Stomach (tissue), 9 donors: ENCODE data around the gene MTMR1. TPM values are rescaled to one million over a fixed set of nuclear protein-coding genes. Genes with fewer than 3 reads are reported as not detected.

Experiments
- DNase-seq, 2 donors: peaks; one replicate each; pipeline versions ENCODE4 v3.0.0 to v3.0.0-alpha.2; 2013 to 2019
- H3K27ac ChIP-seq, 5 donors: fragments of 200-600 bp in 4 of 5; sonication (generic) in 4 of 5; one replicate each; pipeline ENCODE4 v1.5.1; 2013 to 2019; ENCODE audit warnings: mild to moderate bottlenecking in 1 of 5, moderate library complexity in 1 of 5
- H3K27me3 ChIP-seq, 3 donors: fragments of 200-600 bp; sonication (generic); one replicate each; pipeline ENCODE4 v1.5.1; 2017 to 2019; ENCODE audit warnings: mixed run types in 1 of 3
- H3K36me3 ChIP-seq, 4 donors: fragments of 200-600 bp; sonication (generic); 1 replicate in 3 of 4; 2 replicates in 1 of 4; pipeline ENCODE4 v1.5.1; 2016 to 2019
- H3K4me1 ChIP-seq, 4 donors: fragments of 200-600 bp; sonication (generic); one replicate each; pipeline ENCODE4 v1.5.1; 2016 to 2019
- H3K4me3 ChIP-seq, 4 donors: fragments of 200-600 bp; sonication (generic) in 3 of 4; one replicate each; pipeline ENCODE4 v1.5.1; 2016 to 2019; ENCODE audit warnings: mild to moderate bottlenecking in 1 of 4
- H3K9me3 ChIP-seq, 4 donors: fragments of 200-600 bp; sonication (generic); one replicate each; pipeline ENCODE4 v1.5.1; 2016 to 2019
- CTCF ChIP-seq, 7 experiments: fragments of 450-650 bp in 4 of 7; fragments of 200-600 bp in 3 of 7; sonication (generic) in 3 of 7; IDR thresholded peaks; one replicate each; pipeline ENCODE4 v1.5.1; 2016 to 2019; ENCODE audit warnings: antibody characterized with exemption in 7 of 7, control low read depth in 2 of 7, mild to moderate bottlenecking in 1 of 7
- EP300 ChIP-seq: sonication (generic); formaldehyde crosslinking; IDR thresholded peaks from one replicate; pipeline ENCODE4 v1.6.1; 2017; ENCODE audit warnings: antibody characterized with exemption
- POLR2A ChIP-seq, 4 donors: fragments of 450-650 bp; IDR thresholded peaks; one replicate each; pipeline ENCODE4 v1.6.1; 2016; ENCODE audit warnings: antibody characterized with exemption in 4 of 4, control low read depth in 2 of 4, mild to moderate bottlenecking in 1 of 4, moderate library complexity in 1 of 4
- POLR2AphosphoS5 ChIP-seq, 3 donors: sonication (generic); formaldehyde crosslinking; IDR thresholded peaks; one replicate each; pipeline ENCODE4 v1.6.1; 2016; ENCODE audit warnings: antibody characterized with exemption in 3 of 3
- WGBS, 5 donors: extraction: QIAGEN DNeasy Blood & Tissue Kit in 3 of 5; methylation state at CpG; one replicate each; pipeline versions ENCODE4 v1.1.5 to v1.1.7; 2013 to 2018; 5-methylcytosine and 5-hydroxymethylcytosine counted together
- intact Hi-C: fragments of 100-400 bp; cut with DNase I; formaldehyde crosslinking; loops from one replicate; pipeline ENCODE4 v1.15.1; 2023; ENCODE audit warnings: low total_unique reads
- polyA plus RNA-seq, 3 donors: library from polyadenylated mRNA; stranded (reverse); fragments of 200-250 nt; gene quantifications; one replicate each; pipeline ENCODE4 v1.2.3, GENCODE V29; 2013
- total RNA-seq, 5 donors: library from RNA; depleted of rRNA; stranded (reverse); fragments of >200 nt; gene quantifications; one replicate each; pipeline versions ENCODE4 v1.1.0 to v1.2.3, GENCODE V29; 2014 to 2016
- donor health status: healthy with polysubstance abuse.
- donor health status: Bipolar disorder and iron deficiency.
- donor health status: healthy.

The MTMR1 gene
- total and polyA plus RNA-seq, 8 donors, result 4.7 to 36.4 (median 8.0) TPM

GRCh38 chrX:150779385-150779784 is 86.2 kb downstream of the MTMR1 start:
- no peak for TF ChIP-seq EP300
- no peak for TF ChIP-seq POLR2A (IDR thresholded peaks at IDR 0.05)
- WGBS, 5 donors, result 75 to 95% (median 87%) methylated on average over 8 of the region's 8 CpGs
- Histone ChIP-seq H3K4me3 (no peak overlapping the region), H3K9me3 (no peaks in the 10 kb centered on the region), H3K27ac (no peak overlapping the region), H3K36me3 (peaks cover 0 to 15% (median 9%) of the 10 kb centered on the region in 4 donors), H3K4me1 (no peaks in the 10 kb centered on the region), H3K27me3 (no peaks in the 10 kb centered on the region)
- DNase-seq, result no peak
- intact Hi-C loops, result no loop called here

- Histone ChIP-seq H3K4me3 (no peak overlapping the region), H3K9me3 (no peaks in the 10 kb centered on the region), H3K27me3 (no peaks in the 10 kb centered on the region), H3K4me1 (no peaks in the 10 kb centered on the region), H3K36me3 (no peaks in the 10 kb centered on the region), H3K27ac (no peak overlapping the region)
- 84 to 98% (median 96%) methylated on average over 8 to 10 of the region's 10 CpGs for WGBS, 5 donors
- TF ChIP-seq CTCF (IDR thresholded peaks at IDR 0.05) (no peak), POLR2A (IDR thresholded peaks at IDR 0.05) (no peak), EP300 (no peak), POLR2AphosphoS5 (IDR thresholded peaks at IDR 0.05) (no peak)
- intact Hi-C loops, result no loop called here
- no peak for DNase-seq
Measured at GRCh38 chrX:150781677-150782076, 88.5 kb downstream of the MTMR1 start.

GRCh38 chrX:150790021-150790420 is 96.8 kb downstream of the MTMR1 start:
- intact Hi-C loops, result no loop called here
- 71 to 97% (median 94%) methylated on average over 1 of the region's 1 CpG for WGBS, 5 donors

GRCh38 chrX:150792949-150793527 is 99.8 kb downstream of the MTMR1 start:
- Histone ChIP-seq H3K9me3 (peaks cover 0 to 10% (median 0%) of the 10 kb centered on the region in 4 donors), H3K4me1 (no peaks in the 10 kb centered on the region), H3K27ac (no peak overlapping the region), H3K27me3 (no peaks in the 10 kb centered on the region), H3K4me3 (no peak overlapping the region), H3K36me3 (peaks cover 0 to 45% (median 37%) of the 10 kb centered on the region in 4 donors)
- intact Hi-C loops, result no loop called here
- no peak for DNase-seq
- WGBS, 5 donors, result 63 to 100% (median 88%) methylated on average over 5 of the region's 5 CpGs
- no peak for TF ChIP-seq POLR2A (IDR thresholded peaks at IDR 0.05)
- TF ChIP-seq CTCF (IDR thresholded peaks at IDR 0.05), result no peak
- TF ChIP-seq EP300, result no peak
- TF ChIP-seq POLR2AphosphoS5 (IDR thresholded peaks at IDR 0.05), result no peak

More at GRCh38 chrX:150790021-150790420, 96.8 kb downstream of the MTMR1 start:
- no peak overlapping the region for H3K27ac ChIP-seq
- H3K36me3 ChIP-seq, result peaks cover 0 to 41% (median 37%) of the 10 kb centered on the region in 4 donors
- TF ChIP-seq EP300 (no peak), POLR2A (IDR thresholded peaks at IDR 0.05) (no peak), POLR2AphosphoS5 (IDR thresholded peaks at IDR 0.05) (no peak)
- no peaks in the 10 kb centered on the region for H3K27me3 ChIP-seq
- no peak overlapping the region for H3K4me3 ChIP-seq
- H3K4me1 ChIP-seq, result no peaks in the 10 kb centered on the region
- H3K9me3 ChIP-seq, result peaks cover 0 to 10% (median 0%) of the 10 kb centered on the region in 4 donors
- DNase-seq, result no peak

- intact Hi-C loops, result no loop called here
- WGBS, 5 donors, result 95 to 100% (median 98%) methylated on average over 2 of the region's 2 CpGs
- H3K4me1 ChIP-seq, result no peaks in the 10 kb centered on the region
Measured at GRCh38 chrX:150805736-150806135, 112.5 kb downstream of the MTMR1 start.

More at GRCh38 chrX:150805736-150806135, 112.5 kb downstream of the MTMR1 start:
- TF ChIP-seq CTCF (IDR thresholded peaks at IDR 0.05) (no peak), EP300 (no peak)
- H3K27me3 ChIP-seq, result no peaks in the 10 kb centered on the region
- H3K27ac ChIP-seq, result no peak overlapping the region
- no peak for DNase-seq
- H3K9me3 ChIP-seq, result peaks cover 0 to 2% (median 0%) of the 10 kb centered on the region in 4 donors
- H3K4me3 ChIP-seq, result no peak overlapping the region
- H3K36me3 ChIP-seq, result no peaks in the 10 kb centered on the region
